HG03095 (cell line): Measurements from ENCODE around the gene TXNDC12.

Experiments used
- ATAC-seq: cut with Tn5 transposase; IDR thresholded peaks from one replicate; pipeline ENCODE4 v1.9.1; 2021; ENCODE audit warnings: moderate library complexity; ENCODE audit not compliant: unreplicated experiment

Gene TXNDC12

GRCh38 chr1:52002038-52002917, 52.7 kb downstream of the TXNDC12 start:
- ATAC-seq: peak; percentile 79

- ATAC-seq: no peak
Observed at GRCh38 chr1:51998701-51999100, 56.3 kb downstream of the TXNDC12 start.

GRCh38 chr1:51997974-51998382, 57.0 kb downstream of the TXNDC12 start:
- ATAC-seq: no peak

GRCh38 chr1:51990478-51990965, 64.5 kb downstream of the TXNDC12 start, which contains the start of gene RAB3B:
TSS of gene RAB3B (minus strand) at chr1:51990700. CDS start at chr1:51977117, 13,583 bp downstream.
- ATAC-seq: no peak

GRCh38 chr1:51989582-51990477, 65.2 kb downstream of the TXNDC12 start:
- no peak for ATAC-seq

GRCh38 chr1:51988254-51988653, 66.7 kb downstream of the TXNDC12 start:
- ATAC-seq: no peak

- ATAC-seq: no peak
Observed at GRCh38 chr1:51986718-51987117, 68.3 kb downstream of the TXNDC12 start.

GRCh38 chr1:51982161-51982560, 72.8 kb downstream of the TXNDC12 start:
- no peak for ATAC-seq

GRCh38 chr1:51981555-51981954, 73.4 kb downstream of the TXNDC12 start:
- ATAC-seq: no peak

GRCh38 chr1:51978099-51978498, 76.9 kb downstream of the TXNDC12 start:
- ATAC-seq: no peak

- ATAC-seq: no peak
Observed at GRCh38 chr1:51976846-51977602, 78.0 kb downstream of the TXNDC12 start.

GRCh38 chr1:51973587-51974474, 81.2 kb downstream of the TXNDC12 start:
- ATAC-seq: no peak
